NT2/D1 (cell line): ENCODE results near the gene IL12RB1.

ENCODE experiments used
- DNase-seq: peaks from one replicate; pipeline ENCODE4 v3.0.0-alpha.2; 2011; ENCODE audit warnings: low read depth, low spot score
- H3K27me3 ChIP-seq: 2 replicates; pipeline ENCODE4 v1.6.0; 2011; ENCODE audit warnings: mild to moderate bottlenecking; ENCODE audit not compliant: insufficient read length, insufficient read depth
- H3K36me3 ChIP-seq: 2 replicates; pipeline ENCODE4 v1.6.1; 2011; ENCODE audit warnings: mild to moderate bottlenecking, low read length, mixed read lengths; ENCODE audit not compliant: insufficient read depth, insufficient read length
- H3K4me1 ChIP-seq: 2 replicates; pipeline ENCODE4 v1.5.1; 2011; ENCODE audit not compliant: insufficient read depth, insufficient read length
- H3K4me3 ChIP-seq: 2 replicates; pipeline ENCODE4 v1.5.1; 2011; ENCODE audit warnings: low read depth; ENCODE audit not compliant: insufficient read length
- H3K9ac ChIP-seq: 2 replicates; pipeline ENCODE4 v1.6.0; 2011; ENCODE audit warnings: low read depth; ENCODE audit not compliant: insufficient read length
- H3K9me3 ChIP-seq: 2 replicates; pipeline ENCODE4 v1.5.1; 2011; ENCODE audit warnings: mild to moderate bottlenecking, low read length; ENCODE audit not compliant: insufficient read depth
- SUZ12 ChIP-seq: IDR thresholded peaks from 2 replicates; pipeline ENCODE4 v1.6.1; 2011; ENCODE audit not compliant: insufficient read length, insufficient read depth; ENCODE audit errors: extremely low read depth
- YY1 ChIP-seq: IDR thresholded peaks from 2 replicates; pipeline ENCODE4 v1.6.1; 2011; ENCODE audit not compliant: insufficient read length, insufficient read depth
- ZNF274 ChIP-seq: IDR thresholded peaks from 2 replicates; pipeline ENCODE4 v1.6.1; 2011; ENCODE audit warnings: mild to moderate bottlenecking, low read depth, low read length

Gene IL12RB1

GRCh38 chr19:18102916-18103542 is 16.3 kb upstream of the IL12RB1 start:
- no peak overlapping the region for H3K9ac ChIP-seq
- TF ChIP-seq YY1 (no peak), ZNF274 (no peak), SUZ12 (no peak)
- H3K4me1 ChIP-seq, result peaks cover 19% of the 10 kb centered on the region

GRCh38 chr19:18101268-18101667 is 14.5 kb upstream of the IL12RB1 start:
- TF ChIP-seq ZNF274 (no peak), SUZ12 (no peak), YY1 (no peak)
- Histone ChIP-seq H3K4me1 (peaks cover 21% of the 10 kb centered on the region), H3K9ac (no peak overlapping the region)

More at GRCh38 chr19:18102916-18103542, 16.3 kb upstream of the IL12RB1 start:
- Histone ChIP-seq H3K27me3 (peaks cover 13% of the 10 kb centered on the region), H3K4me3 (no peak overlapping the region), H3K36me3 (no peaks in the 10 kb centered on the region), H3K9me3 (no peaks in the 10 kb centered on the region)
- DNase-seq, result no peak

GRCh38 chr19:18100710-18101109 is 14.0 kb upstream of the IL12RB1 start:
- H3K4me1 ChIP-seq, result peaks cover 21% of the 10 kb centered on the region
- H3K9ac ChIP-seq, result no peak overlapping the region
- H3K4me3 ChIP-seq, result no peak overlapping the region
- peaks cover 16% of the 10 kb centered on the region for H3K27me3 ChIP-seq
- DNase-seq, result no peak
- no peaks in the 10 kb centered on the region for H3K36me3 ChIP-seq
- no peaks in the 10 kb centered on the region for H3K9me3 ChIP-seq
- TF ChIP-seq YY1 (no peak), ZNF274 (no peak), SUZ12 (no peak)

More at GRCh38 chr19:18101268-18101667, 14.5 kb upstream of the IL12RB1 start:
- Histone ChIP-seq H3K4me3 (no peak overlapping the region), H3K27me3 (peaks cover 16% of the 10 kb centered on the region), H3K36me3 (no peaks in the 10 kb centered on the region), H3K9me3 (no peaks in the 10 kb centered on the region)
- no peak for DNase-seq

GRCh38 chr19:18099623-18099995 is 12.9 kb upstream of the IL12RB1 start:
- Histone ChIP-seq H3K36me3 (no peaks in the 10 kb centered on the region), H3K4me3 (no peak overlapping the region), H3K4me1 (peaks cover 21% of the 10 kb centered on the region), H3K27me3 (peaks cover 16% of the 10 kb centered on the region), H3K9me3 (no peaks in the 10 kb centered on the region), H3K9ac (no peak overlapping the region)
- no peak for TF ChIP-seq ZNF274
- DNase-seq, result no peak

GRCh38 chr19:18098891-18099622 is 12.3 kb upstream of the IL12RB1 start:
- no peak for TF ChIP-seq YY1
- no peak for TF ChIP-seq SUZ12
- Histone ChIP-seq H3K9me3 (no peaks in the 10 kb centered on the region), H3K9ac (peak overlapping the region; percentile 66), H3K4me3 (peak overlapping the region; percentile 10), H3K36me3 (no peaks in the 10 kb centered on the region), H3K4me1 (peaks cover 21% of the 10 kb centered on the region), H3K27me3 (peaks cover 16% of the 10 kb centered on the region)
- DNase-seq, result no peak

GRCh38 chr19:18097993-18098890 is 11.5 kb upstream of the IL12RB1 start:
- Histone ChIP-seq H3K36me3 (no peaks in the 10 kb centered on the region), H3K4me1 (peaks cover 21% of the 10 kb centered on the region), H3K27me3 (peaks cover 16% of the 10 kb centered on the region), H3K4me3 (peak overlapping the region; percentile 22), H3K9me3 (no peaks in the 10 kb centered on the region), H3K9ac (peak overlapping the region; percentile 66)
- no peak for TF ChIP-seq YY1
- TF ChIP-seq SUZ12, result no peak
- TF ChIP-seq ZNF274, result no peak
- DNase-seq, result no peak
